Uterus (tissue), 2 donors: Measurements from ENCODE around the gene CNOT9.

Experiments used
- CTCF ChIP-seq, 4 experiments: fragments of 200-600 bp in 2 of 4; fragments of 450-650 bp in 2 of 4; sonication (generic) in 2 of 4; IDR thresholded peaks; one replicate each; pipeline ENCODE4 v1.5.1; 2016 to 2019; ENCODE audit warnings: antibody characterized with exemption in 4 of 4, mild to moderate bottlenecking in 2 of 4, moderate library complexity in 1 of 4
- POLR2A ChIP-seq, 2 donors: fragments of 450-650 bp; IDR thresholded peaks; one replicate each; pipeline ENCODE4 v1.6.1; 2016; ENCODE audit warnings: antibody characterized with exemption in 2 of 2, mild to moderate bottlenecking in 1 of 2, moderate library complexity in 1 of 2

- TF ChIP-seq CTCF (IDR thresholded peaks at IDR 0.05): no peak
- TF ChIP-seq POLR2A (IDR thresholded peaks at IDR 0.05): no peak
Measured at GRCh38 chr2:218644721-218645120, 76.1 kb downstream of the CNOT9 start.
